ENCODE results near the gene FMO5.
"Not testable (repeated sequence)": the region's sequence is repeated elsewhere in the genome, so short reads cannot be mapped to it uniquely, and the experiment has no call there.

Gene FMO5

DNA sequence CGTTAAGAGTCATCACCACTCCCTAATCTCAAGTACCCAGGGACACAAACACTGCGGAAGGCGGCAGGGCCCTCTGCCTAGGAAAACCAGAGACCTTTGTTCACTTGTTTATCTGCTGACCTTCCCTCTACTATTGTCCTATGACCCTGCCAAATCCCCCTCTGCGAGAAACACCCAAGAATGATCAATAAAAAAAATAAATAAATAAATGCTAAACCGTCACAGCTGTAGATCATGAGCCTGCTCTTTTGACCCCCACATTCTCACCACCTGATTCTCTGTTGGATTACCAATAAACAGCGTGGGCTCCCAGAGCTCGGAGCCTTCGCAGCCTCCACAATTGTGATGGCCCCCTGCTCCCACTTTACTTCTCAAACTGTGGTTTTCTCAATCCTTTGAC is 8.8 kb upstream of the FMO5 start:
- Mint-ChIP-seq H3K27me3 (peaks cover 24% of the 10 kb centered on the region), H3K9me3 (peaks cover 22% of the 10 kb centered on the region)
- H3K4me3 Mint-ChIP-seq, DNase-seq, H3K36me3 Mint-ChIP-seq, H3K4me1 Mint-ChIP-seq, H3K27ac Mint-ChIP-seq, CTCF ChIA-PET: not testable (repeated sequence)

DNA sequence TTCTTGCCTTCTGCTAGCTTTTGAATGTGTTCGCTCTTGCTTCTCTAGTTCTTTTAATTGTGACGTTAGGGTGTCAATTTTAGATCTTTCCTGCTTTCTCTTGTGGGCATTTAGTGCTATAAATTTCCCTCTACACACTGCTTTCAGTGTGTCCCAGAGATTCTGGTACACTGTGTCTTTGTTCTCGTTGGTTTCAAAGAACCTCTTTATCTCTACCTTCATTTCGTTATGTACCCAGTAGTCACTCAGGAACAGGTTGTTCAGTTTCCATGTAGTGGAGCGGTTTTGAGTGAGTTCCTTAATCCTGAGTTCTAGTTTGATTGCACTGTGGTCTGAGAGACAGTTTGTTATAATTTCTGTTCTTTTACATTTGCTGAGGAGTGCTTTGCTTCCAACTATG is 5.9 kb upstream of the FMO5 start:
- H3K9me3 Mint-ChIP-seq = peaks cover 19% of the 10 kb centered on the region
- H3K4me1 Mint-ChIP-seq, DNase-seq, H3K4me3 Mint-ChIP-seq, H3K27ac Mint-ChIP-seq, CTCF ChIA-PET, H3K36me3 Mint-ChIP-seq: not testable (repeated sequence)
- peaks cover 15% of the 10 kb centered on the region for H3K27me3 Mint-ChIP-seq

DNA sequence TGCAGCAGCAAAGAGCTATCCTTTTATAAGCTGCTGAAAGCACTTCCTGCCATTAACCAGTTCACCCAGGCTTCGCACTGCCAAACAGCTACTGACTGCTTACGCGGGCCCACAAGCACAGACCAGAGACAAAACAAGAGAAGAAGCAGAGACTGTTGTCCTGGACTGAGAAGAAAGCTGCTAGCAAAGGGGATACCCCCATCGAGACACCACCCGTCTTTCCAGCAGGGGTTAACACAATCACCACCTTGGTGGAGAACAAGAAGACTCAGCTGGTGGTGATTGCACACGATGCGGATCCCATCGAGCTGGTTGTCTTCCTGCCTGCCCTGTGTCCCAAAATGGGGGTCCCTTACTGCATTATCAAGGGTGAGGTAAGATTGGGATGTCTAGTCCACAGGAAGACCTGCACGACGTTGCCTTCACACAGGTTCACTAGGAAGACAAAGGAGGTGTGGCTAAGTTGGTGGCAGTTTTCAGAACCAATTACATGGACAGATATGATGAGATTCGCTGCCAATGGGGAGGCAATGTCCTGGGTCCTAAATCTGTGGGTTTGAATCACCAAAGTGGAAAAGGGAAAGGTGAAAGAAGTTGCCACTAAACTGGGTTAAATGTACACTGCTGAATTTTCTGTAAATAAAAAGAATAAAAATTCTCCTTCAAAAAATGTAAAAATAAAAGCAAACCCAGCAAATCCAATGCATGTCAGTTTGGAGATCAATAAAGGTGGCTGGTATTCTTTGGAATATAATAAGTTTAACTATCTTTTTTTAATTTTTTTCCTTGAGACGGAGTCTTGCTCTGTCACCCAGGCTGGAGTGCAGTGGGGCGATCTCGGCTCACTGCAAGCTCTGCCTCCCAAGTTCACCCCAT is 1.2 kb downstream of the FMO5 start:
- CTCF ChIA-PET = interaction anchor here (0.7 to 1.2 kb wide), 3 partner anchors 12 to 403 kb away, joined by 3 read pairs; no protein-coding TSS in a partner anchor
- Mint-ChIP-seq H3K4me3 (peak overlapping the region; percentile 89), H3K36me3 (peaks cover 2% of the 10 kb centered on the region)

DNA sequence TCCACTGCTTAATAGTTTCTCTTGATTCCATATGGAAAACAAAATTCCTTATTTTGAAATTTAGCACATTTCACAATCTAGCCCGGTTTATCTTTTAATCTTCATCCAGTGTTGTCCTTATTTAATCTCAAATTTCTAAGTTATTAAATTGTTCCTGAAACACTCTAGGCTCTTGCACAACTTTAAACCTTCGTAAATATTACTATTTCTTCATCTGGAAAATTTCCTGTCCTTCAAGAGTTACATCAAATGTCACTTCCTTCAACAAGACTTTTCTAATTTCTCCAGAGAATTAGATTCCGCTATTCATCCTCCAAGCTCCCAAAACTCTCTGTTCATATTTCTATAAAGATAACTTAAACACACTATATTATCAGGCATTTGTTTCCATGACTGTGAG is 6.5 kb downstream of the FMO5 start:
- no peak overlapping the region for H3K4me3 Mint-ChIP-seq
- DNase-seq = no peak
- H3K36me3 Mint-ChIP-seq = no peaks in the 10 kb centered on the region
- H3K9me3 Mint-ChIP-seq = no peaks in the 10 kb centered on the region
- CTCF ChIA-PET = no interaction called here
- no peak overlapping the region for H3K27ac Mint-ChIP-seq
- peaks cover 9% of the 10 kb centered on the region for H3K27me3 Mint-ChIP-seq
- H3K4me1 Mint-ChIP-seq = no peaks in the 10 kb centered on the region

More for the DNA sequence above, 1.2 kb downstream of the FMO5 start:
- Mint-ChIP-seq H3K27me3 (peaks cover 18% of the 10 kb centered on the region), H3K9me3 (no peaks in the 10 kb centered on the region), H3K4me1 (peaks cover 20% of the 10 kb centered on the region), H3K27ac (no peak overlapping the region)
- DNase-seq = no peak

DNA sequence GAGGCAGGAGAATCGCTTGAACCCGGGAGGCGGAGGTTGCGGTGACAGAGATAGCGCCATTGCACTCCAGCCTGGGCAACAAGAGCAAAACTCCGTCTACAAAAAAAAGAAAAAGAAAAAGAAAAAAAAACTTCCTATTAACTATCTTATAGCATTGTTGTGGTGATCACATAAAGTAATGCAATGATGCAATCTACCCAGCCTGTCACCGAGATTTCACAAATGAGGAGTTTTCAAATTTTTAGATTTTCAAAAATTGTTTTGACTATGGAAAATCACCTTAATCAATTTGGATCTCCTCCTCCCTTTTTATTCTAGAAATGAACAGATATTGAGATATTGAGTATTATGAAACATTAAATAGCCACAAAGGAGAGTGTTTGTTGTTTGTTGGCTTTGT is 8.0 kb downstream of the FMO5 start:
- Mint-ChIP-seq H3K4me3 (no peak overlapping the region), H3K36me3 (no peaks in the 10 kb centered on the region), H3K4me1 (no peaks in the 10 kb centered on the region), H3K27ac (no peak overlapping the region), H3K27me3 (peaks cover 7% of the 10 kb centered on the region), H3K9me3 (no peaks in the 10 kb centered on the region)
- CTCF ChIA-PET = no interaction called here
- no peak for DNase-seq

DNA sequence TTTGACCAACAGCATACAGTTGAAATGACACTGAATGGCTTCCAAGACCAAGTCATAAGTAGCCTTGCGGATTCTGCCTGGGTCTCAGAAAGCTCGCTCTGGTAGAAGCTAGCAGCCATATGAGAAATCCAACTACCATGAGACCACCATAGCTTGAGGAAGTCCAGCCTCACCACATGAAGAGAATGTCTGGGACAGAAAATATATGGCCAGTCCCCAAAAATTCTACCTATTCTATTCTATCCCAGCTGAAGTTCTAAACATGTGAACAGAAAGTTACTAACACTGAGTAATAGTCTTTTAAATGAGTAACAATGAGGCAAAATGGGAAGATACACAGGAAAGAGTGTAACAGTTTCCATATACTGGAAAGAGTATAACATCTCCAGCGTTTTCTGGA is 9.0 kb downstream of the FMO5 start:
- Mint-ChIP-seq H3K4me3 (no peak overlapping the region), H3K4me1 (no peaks in the 10 kb centered on the region), H3K36me3 (no peaks in the 10 kb centered on the region), H3K27me3 (peaks cover 4% of the 10 kb centered on the region), H3K27ac (peak overlapping the region; percentile 39), H3K9me3 (no peaks in the 10 kb centered on the region)
- CTCF ChIA-PET = no interaction called here
- no peak for DNase-seq

DNA sequence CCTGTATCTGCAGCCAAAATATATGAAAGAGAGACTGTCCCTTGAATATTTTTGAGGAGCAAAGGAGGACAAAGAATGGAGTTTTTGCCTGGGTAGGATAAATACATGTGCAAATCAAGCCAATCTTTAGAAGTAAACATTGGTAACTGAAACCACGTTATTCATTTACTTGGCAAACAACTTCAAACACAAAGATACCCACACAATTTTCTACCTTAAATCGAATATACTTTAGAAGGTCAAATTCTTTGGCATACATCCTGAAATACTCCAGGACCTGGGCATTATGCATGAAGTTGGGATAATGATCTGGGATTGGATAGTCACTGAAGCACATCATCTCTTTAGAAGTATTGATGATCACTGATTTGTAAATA is 9.6 kb downstream of the FMO5 start:
- CTCF ChIA-PET = no interaction called here
- H3K9me3 Mint-ChIP-seq = no peaks in the 10 kb centered on the region
- no peak for DNase-seq
- no peak overlapping the region for H3K27ac Mint-ChIP-seq
- no peak overlapping the region for H3K4me3 Mint-ChIP-seq
- H3K4me1 Mint-ChIP-seq = no peaks in the 10 kb centered on the region
- H3K27me3 Mint-ChIP-seq = peaks cover 4% of the 10 kb centered on the region
- no peaks in the 10 kb centered on the region for H3K36me3 Mint-ChIP-seq

DNA sequence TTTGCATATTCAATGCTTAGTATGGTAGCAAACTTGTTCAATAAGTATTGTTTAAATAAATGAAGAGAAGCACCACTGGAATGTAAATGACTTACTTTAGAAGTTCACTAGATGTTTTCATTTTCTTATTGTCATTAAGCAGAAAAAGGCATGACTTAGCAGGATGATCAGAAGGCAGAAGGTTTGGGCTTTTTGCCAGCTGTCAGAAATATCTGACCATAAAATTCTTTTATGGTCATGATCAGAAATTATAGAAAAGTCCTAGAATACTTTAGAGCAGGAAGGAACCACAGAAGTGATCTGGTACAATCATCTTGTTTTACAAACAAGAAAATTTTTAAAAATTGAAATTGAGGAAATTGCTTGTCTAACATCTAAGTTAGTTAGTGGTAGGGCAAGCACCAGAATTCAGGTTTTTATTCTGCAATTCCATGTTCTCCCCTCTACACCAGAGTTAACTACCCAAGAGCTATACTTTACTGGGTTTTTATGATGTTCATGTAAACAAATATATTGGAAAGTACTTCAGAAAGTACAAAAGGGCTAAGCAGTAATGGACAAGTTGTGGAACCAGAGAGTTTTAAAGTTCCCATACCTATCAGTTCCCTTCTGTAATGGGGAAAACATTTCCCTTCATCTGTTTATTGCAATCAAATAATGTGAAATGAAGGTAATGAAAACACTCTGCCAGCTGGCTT is 10.1 kb downstream of the FMO5 start:
- Mint-ChIP-seq H3K4me1 (no peaks in the 10 kb centered on the region), H3K27me3 (peaks cover 4% of the 10 kb centered on the region), H3K36me3 (no peaks in the 10 kb centered on the region), H3K9me3 (no peaks in the 10 kb centered on the region), H3K27ac (no peak overlapping the region), H3K4me3 (no peak overlapping the region)
- DNase-seq = no peak
- CTCF ChIA-PET = no interaction called here

DNA sequence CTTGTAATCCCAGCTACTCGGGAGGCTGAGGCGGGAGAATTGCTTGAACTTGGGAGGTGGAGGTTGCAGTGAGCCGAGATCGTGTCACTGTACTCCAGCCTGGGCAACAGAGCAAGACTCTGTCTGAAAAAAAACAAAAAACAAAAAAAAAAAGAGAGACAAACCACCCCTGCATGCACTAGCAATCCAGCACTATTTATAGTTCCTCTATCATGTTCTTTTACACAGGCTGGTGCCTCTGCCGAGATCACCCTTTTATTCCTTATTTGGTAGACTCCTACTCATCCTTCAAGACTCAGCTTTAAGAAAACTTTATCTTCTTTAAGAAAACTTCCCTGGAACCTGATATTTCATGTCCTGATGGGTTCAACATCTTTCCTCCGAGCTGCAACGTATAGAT is 10.8 kb downstream of the FMO5 start:
- H3K27ac Mint-ChIP-seq = no peak overlapping the region
- CTCF ChIA-PET = no interaction called here
- H3K4me1 Mint-ChIP-seq = no peaks in the 10 kb centered on the region
- no peak overlapping the region for H3K4me3 Mint-ChIP-seq
- no peaks in the 10 kb centered on the region for H3K36me3 Mint-ChIP-seq
- no peak for DNase-seq
- no peaks in the 10 kb centered on the region for H3K9me3 Mint-ChIP-seq
- peaks cover 4% of the 10 kb centered on the region for H3K27me3 Mint-ChIP-seq

DNA sequence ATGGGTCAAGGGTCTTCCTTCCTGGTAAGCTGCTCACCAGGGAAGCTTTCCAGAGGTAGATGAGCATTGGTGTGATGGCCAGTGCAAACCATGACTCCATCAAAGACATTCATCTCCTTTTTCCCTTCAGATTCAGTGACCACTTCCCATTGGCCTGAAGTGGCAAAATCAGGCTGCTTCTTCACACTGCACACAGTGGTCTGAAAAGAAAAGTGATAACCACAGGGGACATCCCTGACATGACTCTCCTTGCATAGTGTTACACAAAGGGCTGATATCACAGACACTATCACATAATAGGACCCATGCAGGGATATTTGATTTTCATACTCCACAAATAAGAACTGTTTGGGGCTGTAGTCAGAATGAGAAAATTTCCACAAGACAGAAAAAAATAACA is 11.9 kb downstream of the FMO5 start:
- DNase-seq = no peak
- Mint-ChIP-seq H3K4me1 (no peaks in the 10 kb centered on the region), H3K4me3 (no peak overlapping the region), H3K27ac (no peak overlapping the region), H3K36me3 (no peaks in the 10 kb centered on the region), H3K27me3 (peaks cover 4% of the 10 kb centered on the region), H3K9me3 (no peaks in the 10 kb centered on the region)
- CTCF ChIA-PET = no interaction called here

DNA sequence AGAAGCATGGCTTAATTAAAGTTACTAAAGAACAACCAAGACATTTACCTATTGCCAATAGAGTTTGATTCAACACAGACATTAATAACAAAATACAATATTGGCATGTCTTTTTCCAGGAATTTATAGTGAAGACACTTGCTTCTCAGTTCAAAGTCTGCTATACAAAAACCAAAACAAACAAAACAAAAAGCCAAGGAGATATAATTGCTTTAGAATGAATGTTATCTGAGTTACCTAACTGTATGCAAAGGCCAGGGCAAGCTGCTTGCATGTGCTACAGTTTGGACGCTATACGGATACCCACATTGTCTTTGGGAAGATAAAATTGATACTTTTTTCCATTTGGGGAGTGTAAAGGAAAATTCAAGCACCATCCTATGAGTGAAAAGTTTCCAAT is 13.6 kb downstream of the FMO5 start:
- Mint-ChIP-seq H3K27ac (no peak overlapping the region), H3K27me3 (peaks cover 4% of the 10 kb centered on the region), H3K4me1 (no peaks in the 10 kb centered on the region), H3K9me3 (no peaks in the 10 kb centered on the region), H3K4me3 (no peak overlapping the region), H3K36me3 (no peaks in the 10 kb centered on the region)
- CTCF ChIA-PET = no interaction called here
- no peak for DNase-seq

DNA sequence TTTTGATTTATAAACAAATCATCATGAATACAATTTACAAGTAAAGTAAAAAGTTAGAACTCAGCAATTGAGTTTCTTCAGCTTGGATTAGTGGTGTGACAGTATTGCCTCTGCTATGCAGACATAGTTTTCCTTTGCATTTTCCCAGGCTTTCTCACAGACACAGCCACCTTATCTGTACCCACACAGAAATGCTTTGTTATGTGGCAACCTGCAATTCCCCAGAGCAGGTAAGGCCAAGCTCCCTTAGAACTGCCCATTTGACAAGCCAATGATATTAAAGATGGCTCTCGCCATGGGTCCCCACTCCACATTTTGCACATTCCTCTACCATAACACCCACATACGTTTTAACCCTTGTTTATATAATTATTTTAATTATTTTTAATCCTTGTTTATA is 14.2 kb downstream of the FMO5 start:
- CTCF ChIA-PET = no interaction called here
- H3K36me3 Mint-ChIP-seq = no peaks in the 10 kb centered on the region
- H3K4me3 Mint-ChIP-seq = no peak overlapping the region
- H3K27me3 Mint-ChIP-seq = peaks cover 1% of the 10 kb centered on the region
- no peaks in the 10 kb centered on the region for H3K4me1 Mint-ChIP-seq
- no peaks in the 10 kb centered on the region for H3K9me3 Mint-ChIP-seq
- no peak overlapping the region for H3K27ac Mint-ChIP-seq
- no peak for DNase-seq

DNA sequence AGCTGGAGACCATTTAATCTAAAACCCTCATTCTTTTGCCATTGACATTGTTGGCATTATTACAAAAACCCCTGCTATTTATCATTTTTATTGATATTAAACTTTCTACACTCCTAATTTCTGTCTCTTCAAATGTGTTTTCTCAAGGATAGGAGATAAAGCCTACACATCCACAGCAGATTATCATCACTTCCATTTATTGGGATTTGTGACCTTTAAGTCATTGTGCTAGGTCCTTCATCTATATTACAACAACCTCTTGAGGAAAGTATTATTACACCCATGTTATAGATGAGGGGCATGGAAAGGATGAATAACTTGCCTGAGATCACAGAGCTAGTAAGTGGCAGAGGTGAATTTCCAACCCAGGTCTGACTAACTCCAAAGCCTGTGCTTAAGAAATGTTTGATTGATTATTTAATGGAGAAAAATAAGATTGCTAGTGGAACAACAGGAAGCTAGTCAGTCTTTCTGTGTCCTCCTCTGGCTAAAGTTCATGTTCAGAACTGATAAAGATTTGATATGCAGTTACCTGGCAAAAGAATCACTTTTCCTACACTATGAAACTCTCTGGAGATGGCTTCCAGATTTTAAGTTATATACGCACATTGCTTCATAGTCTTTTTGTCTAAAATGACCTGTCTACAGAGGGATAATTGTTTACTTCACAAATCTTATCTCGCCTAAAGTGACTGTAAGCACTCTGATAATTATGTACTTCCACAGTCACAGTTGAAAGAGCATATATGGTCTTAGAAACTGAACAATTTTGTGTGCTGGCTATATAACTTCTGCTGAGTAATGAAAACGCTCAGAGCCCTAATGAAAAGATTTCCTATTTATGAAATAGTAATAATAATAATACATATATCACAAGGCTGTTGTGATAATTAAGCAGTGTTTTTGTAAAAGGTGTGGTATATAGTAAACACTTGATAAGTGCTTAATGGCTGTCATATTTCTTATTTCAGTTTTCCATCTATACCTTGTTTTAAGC is 15.0 kb downstream of the FMO5 start:
- Mint-ChIP-seq H3K4me1 (no peaks in the 10 kb centered on the region), H3K27ac (no peak overlapping the region), H3K4me3 (no peak overlapping the region), H3K27me3 (no peaks in the 10 kb centered on the region), H3K36me3 (no peaks in the 10 kb centered on the region), H3K9me3 (no peaks in the 10 kb centered on the region)
- CTCF ChIA-PET = no interaction called here
- DNase-seq = no peak

DNA sequence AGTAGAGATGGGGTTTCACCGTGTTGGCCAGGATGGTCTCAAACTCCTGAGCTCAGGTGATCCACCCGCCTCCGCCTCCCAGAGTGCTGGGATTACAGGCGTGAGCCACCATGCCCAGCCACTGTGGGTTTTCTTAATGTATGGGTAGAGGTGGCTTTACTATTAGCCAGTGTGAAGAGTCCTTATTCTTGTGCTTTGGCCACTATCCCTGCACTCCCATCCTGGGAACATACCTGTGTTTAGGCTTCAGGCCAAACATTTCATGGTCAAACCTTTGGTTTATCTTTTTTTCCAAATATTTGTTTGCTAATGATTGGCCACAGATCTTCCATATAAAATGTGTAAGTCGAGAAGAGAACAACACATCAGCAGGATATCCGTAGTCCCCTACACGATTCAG is 16.5 kb downstream of the FMO5 start:
- Mint-ChIP-seq H3K4me3 (no peak overlapping the region), H3K36me3 (no peaks in the 10 kb centered on the region), H3K4me1 (no peaks in the 10 kb centered on the region), H3K27me3 (no peaks in the 10 kb centered on the region), H3K27ac (no peak overlapping the region), H3K9me3 (no peaks in the 10 kb centered on the region)
- CTCF ChIA-PET = no interaction called here
- no peak for DNase-seq
